NB4 (cell line): Measurements from ENCODE around the gene MSANTD1.

ENCODE experiments used
- DNase-seq: peaks from one replicate; pipeline ENCODE4 v3.0.0; 2010; ENCODE audit warnings: low read depth
- H3K4me3 ChIP-seq: one replicate; pipeline ENCODE4 v1.5.1; 2011; ENCODE audit warnings: mild to moderate bottlenecking, low read depth, low read length, moderate library complexity
- MYC ChIP-seq: IDR thresholded peaks from 2 replicates; pipeline ENCODE4 v1.6.1; 2011; ENCODE audit warnings: low read depth, low read length
- POLR2A ChIP-seq: IDR thresholded peaks from 2 replicates; pipeline ENCODE4 v1.6.1; 2011; ENCODE audit warnings: mild to moderate bottlenecking; ENCODE audit not compliant: insufficient read length; ENCODE audit errors: extremely low read depth
- TF ChIP-seq, protein P1 (sequence below): IDR thresholded peaks from one replicate; pipeline ENCODE4 v1.5.1; 2012; ENCODE audit warnings: low read depth, low read length
- TF ChIP-seq, protein P2 (sequence below): IDR thresholded peaks from 2 replicates; pipeline ENCODE4 v1.6.1; 2011; ENCODE audit warnings: low read depth, low read length

MSANTD1 gene

GRCh38 chr4:3267576-3268394 is 18.8 kb downstream of the MSANTD1 start:
- TF ChIP-seq POLR2A, result no peak
- no peak for TF ChIP-seq MYC
- TF ChIP-seq, protein P1, sequence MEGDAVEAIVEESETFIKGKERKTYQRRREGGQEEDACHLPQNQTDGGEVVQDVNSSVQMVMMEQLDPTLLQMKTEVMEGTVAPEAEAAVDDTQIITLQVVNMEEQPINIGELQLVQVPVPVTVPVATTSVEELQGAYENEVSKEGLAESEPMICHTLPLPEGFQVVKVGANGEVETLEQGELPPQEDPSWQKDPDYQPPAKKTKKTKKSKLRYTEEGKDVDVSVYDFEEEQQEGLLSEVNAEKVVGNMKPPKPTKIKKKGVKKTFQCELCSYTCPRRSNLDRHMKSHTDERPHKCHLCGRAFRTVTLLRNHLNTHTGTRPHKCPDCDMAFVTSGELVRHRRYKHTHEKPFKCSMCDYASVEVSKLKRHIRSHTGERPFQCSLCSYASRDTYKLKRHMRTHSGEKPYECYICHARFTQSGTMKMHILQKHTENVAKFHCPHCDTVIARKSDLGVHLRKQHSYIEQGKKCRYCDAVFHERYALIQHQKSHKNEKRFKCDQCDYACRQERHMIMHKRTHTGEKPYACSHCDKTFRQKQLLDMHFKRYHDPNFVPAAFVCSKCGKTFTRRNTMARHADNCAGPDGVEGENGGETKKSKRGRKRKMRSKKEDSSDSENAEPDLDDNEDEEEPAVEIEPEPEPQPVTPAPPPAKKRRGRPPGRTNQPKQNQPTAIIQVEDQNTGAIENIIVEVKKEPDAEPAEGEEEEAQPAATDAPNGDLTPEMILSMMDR, result no peak
- TF ChIP-seq, protein P2, sequence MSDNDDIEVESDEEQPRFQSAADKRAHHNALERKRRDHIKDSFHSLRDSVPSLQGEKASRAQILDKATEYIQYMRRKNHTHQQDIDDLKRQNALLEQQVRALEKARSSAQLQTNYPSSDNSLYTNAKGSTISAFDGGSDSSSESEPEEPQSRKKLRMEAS, result no peak
- DNase-seq, result no peak
- no peak overlapping the region for H3K4me3 ChIP-seq

DNA sequence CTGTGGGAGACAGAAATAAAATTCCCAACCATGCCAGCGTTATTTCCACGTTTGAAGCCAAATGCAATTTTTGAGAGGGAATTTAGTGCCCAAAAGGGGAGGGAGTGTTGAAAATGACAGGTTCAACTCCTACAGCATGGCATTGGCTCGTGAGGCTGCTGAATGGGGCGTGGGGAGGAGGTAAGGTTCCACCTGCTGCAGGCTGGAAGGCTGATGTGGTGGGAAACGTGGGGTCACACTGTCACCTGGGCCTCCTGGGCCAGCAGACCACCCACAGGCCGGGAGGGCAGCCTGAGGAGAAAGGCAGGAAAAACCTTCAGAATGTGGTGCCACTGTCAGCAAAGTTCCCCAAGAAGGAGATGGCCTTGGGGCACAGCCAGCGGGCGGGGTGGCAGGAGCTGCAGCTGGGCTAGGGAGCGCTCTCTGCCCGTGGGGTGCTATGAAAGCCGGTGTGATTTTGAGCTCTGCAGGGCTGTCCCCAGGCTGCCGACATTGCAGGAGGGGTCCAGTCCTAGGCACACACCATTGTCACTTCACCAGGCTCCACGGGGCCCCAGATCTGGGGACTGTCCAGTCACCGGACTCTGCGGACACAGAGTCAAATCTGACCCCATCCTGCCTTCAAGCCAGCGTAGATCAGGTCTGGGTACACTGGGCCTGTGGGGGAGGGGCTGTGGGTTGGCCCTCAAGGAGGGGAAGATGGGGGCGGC is 19.6 kb downstream of the MSANTD1 start:
- DNase-seq, result no peak
- H3K4me3 ChIP-seq, result no peak overlapping the region
- TF ChIP-seq MYC (no peak), POLR2A (no peak)
- TF ChIP-seq, protein P1, result no peak
- TF ChIP-seq, protein P2, result no peak

DNA sequence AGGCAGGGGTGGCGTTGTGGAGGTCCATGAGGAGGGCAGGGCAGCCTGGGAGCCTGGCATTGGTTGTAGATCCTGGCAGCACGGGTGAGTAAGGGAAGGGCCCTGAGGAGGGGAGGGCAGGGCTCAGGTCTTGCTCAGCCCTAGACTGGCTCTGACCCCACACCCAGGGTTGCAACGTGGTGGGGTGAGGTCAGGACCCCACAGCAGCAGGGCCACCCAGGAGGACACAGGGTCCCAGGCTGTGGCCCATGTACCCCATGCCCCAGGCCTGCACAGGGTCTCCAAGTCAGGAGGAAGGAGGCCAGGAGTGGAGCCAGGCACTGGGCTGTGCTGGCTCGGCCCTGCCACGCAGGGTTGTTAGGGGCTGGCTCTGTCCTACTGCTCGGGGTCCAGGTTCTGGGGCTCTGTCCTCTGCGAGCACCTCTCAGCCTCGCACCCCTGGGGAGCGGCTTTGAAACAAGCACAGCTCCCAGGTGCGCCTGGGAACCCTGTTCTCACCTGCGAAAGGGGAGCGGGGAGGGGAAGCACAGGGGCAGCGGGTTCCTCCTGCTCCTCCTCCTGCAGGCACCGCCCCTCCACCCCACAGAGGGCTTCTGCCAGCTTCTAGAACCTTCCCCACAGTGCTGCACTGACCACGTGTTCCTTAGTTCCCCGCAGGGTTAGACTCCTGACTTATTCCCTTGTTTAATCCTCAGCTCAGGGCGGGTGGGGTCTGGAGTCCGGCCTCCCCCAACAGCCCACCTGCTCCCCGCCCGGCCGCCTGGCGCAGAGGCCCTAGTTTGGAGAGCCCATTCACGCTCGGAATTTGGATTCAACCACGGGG is 20.4 kb downstream of the MSANTD1 start:
- no peak overlapping the region for H3K4me3 ChIP-seq
- TF ChIP-seq, protein P2, result no peak
- TF ChIP-seq POLR2A (no peak), MYC (no peak)
- TF ChIP-seq, protein P1, result no peak
- DNase-seq, result no peak

GRCh38 chr4:3269991-3270611 is 21.1 kb downstream of the MSANTD1 start:
- no peak for DNase-seq
- H3K4me3 ChIP-seq, result no peak overlapping the region
- TF ChIP-seq MYC, result no peak
- TF ChIP-seq, protein P1, result no peak
- TF ChIP-seq, protein P2, result no peak
- TF ChIP-seq POLR2A, result no peak

DNA sequence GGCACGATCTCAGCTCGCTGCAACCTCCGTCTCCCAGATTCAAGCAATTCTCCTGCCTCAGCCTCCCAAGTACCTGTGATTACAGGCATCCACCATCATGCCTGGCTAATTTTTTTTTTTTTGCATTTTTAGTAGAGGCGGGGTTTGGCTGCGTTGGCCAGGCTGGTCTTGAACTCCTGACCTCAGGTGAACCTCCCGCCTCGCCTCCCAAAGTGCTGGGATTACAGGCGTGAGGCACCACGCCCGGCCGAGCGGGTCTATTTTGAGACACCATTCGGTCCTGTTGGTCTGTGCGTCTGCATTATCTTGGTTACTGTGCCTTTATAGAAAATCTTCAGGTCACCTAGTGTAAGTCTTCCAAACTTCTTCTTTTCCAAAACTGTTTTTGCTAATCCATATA is 22.2 kb downstream of the MSANTD1 start:
- TF ChIP-seq, protein P2, result no peak
- no peak for TF ChIP-seq MYC
- TF ChIP-seq, protein P1, result no peak
- no peak for TF ChIP-seq POLR2A
- H3K4me3 ChIP-seq, result no peak overlapping the region
- DNase-seq, result no peak
